Cerebellar nuclear complex (tissue), 1 donor: Measurements from ENCODE around the gene PEPD.
A peak's percentile ranks its signal among the peaks of the same experiment; 100 is the strongest.

Experiments
- DNase-seq, 2 experiments: peaks; one replicate each; lab custom pipeline; 2025; lab: John Stamatoyannopoulos, UW

PEPD gene

DNA sequence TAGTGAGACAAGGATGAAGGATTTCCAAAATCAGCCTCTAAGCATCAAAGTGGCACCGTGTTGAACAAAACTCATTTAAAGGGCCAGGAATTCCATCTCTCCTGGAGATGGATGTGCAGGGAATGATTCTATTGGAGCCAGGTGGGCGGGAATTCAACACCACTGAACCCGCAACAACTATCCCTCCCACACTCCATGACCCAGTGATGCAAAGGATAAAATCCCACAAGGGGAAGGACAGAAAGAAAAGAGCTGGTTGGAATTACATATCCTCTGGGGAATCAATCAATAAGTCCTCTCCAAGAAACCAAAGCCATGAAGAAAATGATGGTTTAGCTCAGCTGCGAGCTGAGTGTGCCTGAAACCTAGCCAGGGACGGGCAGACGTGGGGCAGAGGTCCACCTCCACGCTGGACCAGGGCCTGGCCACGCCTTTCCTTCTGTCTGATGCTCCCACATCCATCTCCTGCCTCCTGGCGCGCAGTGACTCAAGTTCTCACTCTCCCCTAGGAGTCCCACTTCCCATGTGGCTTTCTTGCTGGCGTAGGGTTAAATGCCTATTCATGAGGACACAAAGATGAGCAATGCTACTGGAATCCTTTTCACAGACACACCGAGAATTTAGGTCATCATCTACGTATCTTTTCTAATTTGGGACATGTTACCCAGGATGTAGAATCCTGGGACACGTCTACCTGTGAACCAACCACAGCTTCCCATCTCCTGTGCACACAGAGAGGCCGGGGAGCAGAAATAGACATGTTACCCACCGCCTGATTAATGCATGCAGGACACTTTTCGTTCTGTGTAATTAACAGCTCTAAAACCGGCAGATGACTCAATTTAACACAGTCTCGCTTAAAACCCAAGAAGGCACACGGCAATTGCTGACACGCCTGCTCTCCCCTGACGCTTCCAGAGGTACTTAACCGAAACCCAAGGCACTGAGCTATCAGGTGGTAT is 48.6 kb downstream of the PEPD start:
- peak in 1 of 2 experiments; percentile 57 for DNase-seq

DNA sequence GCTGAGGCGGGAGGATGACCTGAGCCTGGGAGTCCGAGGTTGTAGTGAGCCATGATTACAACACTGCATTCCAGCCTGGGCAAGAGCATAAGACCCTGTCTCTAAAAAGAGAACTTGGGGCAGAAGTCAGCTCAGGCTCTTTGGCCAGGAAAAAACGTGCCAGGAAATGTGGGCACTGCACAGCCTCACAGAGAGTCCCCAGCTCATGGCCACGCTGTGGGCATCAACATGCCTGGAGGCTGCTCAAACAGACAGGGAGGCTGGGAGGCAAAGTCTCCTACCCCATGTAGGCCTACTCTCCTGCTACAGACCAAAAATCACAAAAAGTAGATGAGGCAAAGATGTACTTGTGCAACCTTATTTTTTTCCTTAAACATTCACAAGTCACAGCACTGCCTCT is 49.4 kb downstream of the PEPD start:
- DNase-seq, result no peak

DNA sequence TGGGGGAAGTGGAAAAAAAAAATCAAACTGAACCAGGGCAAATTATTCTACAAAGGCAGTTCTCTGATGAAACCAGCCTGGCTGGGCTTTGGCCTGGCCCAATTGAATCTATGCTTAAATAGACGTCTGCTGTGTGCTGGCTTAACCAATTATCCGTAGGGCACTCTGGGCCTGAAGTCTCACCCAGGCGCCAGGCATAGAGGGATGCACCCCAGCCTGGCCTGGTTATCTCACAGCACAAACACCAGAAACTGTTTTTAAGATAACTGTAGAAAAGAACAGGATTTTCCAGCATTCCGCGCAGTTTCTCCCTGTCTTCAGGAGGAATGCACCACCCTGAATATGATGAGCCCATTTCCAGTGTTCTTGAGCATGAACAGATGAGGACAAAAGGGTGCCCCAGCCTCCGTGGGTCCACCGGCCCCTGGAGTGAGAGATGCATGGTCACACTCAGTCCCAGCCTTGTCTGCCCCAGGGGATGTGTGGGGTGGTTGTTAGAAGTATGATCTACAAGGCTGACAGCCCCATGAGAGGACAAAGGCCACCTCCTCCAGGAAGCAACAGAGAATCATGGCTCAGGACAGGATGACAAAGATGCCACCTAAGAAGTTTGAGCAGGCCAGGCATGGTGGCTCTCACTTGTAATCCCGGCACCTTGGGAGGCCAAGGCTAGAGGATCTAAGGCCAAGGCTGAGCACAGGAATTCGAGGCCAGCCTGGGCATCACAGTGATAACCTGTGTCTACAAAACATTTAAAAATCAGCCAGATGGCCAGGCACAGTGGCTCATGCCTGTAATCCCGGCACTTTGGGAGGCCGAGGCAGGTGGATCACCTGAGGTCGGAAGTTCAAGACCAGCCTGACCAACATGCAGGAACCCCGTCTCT is 50.2 kb downstream of the PEPD start:
- no peak for DNase-seq

DNA sequence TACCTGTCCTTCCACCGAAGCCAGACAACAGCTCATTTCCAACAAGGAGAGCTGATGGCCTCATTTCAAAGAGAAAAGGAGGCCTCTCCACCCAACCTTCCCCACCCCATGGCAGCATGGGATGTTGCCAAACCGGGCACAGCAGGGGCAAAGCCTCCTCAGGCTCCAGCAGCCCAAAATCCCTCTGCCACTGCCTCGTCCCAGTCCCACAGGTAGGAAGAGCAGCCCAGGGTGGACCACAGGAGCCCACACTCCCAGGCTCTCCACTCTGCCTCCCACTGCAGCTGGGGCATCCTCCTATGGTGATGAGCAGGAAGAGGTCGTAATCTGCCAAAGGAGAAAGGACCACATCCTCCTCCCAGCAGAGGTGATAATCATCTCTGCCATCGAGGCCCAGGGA is 50.9 kb downstream of the PEPD start:
- no peak for DNase-seq

DNA sequence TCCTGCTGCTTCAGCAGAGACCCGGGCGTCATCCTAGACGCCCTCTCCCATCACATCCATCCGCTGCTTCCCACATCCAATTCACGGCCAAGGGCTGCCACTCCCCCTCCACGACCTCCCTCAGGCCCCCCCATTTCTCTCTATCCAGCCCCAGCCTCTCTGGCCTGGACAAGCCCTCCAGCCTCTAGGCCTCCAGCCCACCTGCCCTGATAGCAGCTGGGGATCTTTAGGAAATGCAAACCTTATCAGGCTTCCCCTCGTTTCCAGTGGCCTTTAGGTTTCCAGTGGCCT is 51.6 kb downstream of the PEPD start:
- no peak for DNase-seq

DNA sequence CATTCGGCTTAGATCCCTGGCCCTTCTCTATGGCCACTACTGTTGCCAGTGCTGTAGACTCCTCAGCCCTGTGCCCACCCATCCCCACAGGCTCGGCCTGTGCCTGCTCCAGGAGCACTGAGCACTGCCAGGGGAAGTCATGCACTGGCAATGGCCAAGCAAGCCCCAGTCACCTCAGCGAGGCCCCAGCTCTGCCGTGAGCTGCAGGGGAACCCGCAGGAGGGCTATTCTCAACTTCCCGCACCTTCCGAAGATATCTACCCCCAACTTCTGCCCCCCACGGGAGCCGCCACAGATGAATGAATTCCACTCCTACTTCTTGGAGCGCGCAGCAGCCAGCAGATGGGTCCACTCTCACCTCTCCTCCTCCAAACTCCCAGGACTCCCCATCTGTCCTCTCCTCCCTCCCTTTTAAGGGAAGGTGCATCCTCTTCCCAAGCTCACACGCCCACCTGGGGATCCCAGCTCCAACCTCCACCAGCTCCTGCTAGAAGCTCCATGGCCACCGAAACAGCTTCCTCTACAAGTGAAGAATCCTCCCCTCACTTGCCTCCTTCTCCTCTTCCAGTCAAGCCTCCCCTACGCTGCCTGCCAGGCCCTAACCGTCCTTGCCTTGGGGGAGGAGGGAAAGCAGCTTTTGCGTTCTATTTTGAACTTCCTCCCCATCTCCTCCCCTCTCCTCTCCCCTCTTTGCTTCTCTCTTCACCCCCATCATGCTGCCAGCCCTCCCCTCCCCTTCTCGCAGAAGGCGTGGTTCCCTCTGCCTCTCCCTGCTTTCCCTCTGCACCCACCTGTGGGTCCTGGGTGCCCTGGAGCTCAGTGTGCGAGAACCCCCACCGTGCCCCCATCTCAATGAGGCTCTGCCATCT is 52.2 kb downstream of the PEPD start:
- no peak for DNase-seq

- no peak for DNase-seq
These were observed 53.0 kb downstream of the PEPD start for GRCh38 chr19:33468361-33469170.

DNA sequence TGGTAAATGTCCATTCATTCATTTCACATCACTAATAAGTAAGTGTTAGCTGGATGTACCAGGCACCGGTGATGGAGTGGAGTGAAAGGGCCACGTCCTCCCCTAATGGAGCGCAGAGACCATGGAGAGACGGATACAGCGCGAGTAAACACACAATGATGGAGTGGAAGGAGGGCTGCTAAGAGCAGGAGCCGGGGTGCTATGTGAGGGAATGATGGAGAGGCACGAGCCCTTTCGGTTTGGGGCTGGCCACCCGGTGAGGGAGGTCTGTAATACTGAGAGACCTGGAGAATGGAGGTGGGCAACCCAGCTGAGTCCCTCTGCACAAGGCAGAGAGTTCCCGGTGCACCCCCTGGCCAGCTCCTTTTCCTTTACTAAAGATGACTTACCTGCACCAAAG is 53.7 kb downstream of the PEPD start:
- DNase-seq, result no peak

- DNase-seq, result no peak
These were observed 55.8 kb downstream of the PEPD start for GRCh38 chr19:33465834-33466233.

- DNase-seq, result no peak
These were observed 56.2 kb downstream of the PEPD start for GRCh38 chr19:33465371-33465770.

DNA sequence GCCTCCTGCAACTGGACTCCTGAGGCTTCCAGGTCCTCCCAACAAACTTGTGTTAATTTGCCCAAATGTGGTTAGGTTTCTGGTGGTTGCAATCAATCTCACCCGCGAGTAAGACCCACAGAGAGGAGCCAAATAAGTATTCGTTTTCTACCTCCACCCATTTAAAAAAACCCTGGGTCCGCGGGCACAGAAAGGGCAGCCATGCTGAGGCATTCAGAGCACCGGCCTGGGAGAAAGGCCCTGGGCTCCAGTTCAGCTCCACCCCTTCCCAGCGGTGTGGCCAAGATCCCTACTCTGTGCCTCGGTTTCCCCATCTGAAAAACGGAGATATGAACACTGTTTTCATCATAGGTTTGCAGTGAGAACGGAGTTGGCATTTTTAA is 56.9 kb downstream of the PEPD start:
- DNase-seq, result no peak

GRCh38 chr19:33464010-33464732 is 57.4 kb downstream of the PEPD start:
- no peak for DNase-seq

GRCh38 chr19:33463199-33463598 is 58.4 kb downstream of the PEPD start:
- no peak for DNase-seq

GRCh38 chr19:33462112-33462791 is 59.3 kb downstream of the PEPD start:
- no peak for DNase-seq

DNA sequence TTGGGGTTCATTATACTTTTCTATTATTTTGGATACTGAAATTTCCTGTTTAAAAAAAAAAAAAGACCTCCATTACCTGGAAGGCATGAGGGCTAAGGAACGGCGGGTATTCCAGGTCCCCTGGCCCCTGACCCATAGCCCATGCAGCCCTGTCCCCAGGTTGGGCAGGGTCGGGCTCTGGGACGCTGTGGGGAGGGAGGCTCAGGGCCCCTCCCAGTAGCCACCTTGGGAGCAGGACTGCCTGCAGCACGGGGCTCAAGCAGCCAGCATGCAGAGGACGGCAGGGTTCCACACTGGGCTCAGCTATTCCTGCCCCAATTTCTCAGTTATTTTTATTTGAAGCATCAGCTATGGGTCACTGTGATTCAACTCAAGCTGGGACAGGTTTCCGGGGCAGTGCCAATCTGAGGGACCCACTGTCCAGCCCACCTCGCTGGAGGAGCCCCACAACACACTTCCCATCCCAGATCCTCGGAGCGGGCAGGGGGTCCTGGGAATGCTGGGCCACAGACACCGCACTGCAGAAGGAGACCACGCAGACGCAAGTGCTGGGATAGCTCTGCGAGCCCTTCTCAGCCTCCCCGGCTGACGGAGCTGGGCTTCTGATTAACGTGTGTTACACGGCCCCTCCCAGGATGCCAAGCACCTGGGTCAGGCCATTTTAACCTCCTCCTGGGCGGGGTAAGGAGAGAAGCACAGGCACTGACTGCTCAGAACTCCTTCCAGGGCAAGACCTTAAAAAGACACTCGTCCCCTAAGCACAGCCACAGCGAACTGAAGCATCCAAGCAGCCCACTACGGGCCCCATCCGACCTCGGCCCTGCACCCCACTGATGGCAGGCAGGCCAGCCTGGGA is 60.1 kb downstream of the PEPD start:
- no peak for DNase-seq

DNA sequence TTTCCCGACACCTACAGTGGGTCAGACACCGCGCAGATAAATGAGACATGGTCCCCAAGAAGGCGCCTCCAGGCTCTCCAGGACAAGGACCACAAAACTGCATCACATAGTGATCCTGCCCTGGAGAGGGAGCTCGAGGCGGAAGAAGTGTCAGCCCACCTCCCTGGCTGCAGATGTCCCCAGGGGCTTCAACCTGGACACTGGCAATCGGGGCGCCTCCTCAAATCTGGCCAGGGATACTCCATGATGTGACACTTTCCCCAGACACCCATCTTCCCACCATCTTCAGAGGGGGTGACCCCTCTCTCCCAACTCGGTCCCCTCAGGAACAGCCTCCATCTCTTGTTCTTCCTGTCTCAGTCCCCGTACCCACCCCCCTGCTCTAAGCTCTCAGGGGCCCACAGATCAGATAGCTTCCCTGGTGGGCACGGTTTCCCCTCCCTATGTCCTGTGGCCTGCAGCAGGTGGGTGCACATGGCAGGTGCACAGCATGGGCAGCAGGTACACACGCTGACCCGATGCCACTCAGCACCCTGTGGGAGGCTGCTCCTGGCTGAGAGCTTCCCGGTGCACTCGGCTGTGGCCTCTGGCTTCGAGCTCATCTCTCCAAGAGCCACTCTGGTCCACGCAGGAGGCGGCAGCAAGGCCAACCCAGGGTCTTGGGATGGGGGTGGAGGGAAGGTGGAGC is 61.2 kb downstream of the PEPD start:
- no peak for DNase-seq

GRCh38 chr19:33459222-33460090 is 62.1 kb downstream of the PEPD start:
- DNase-seq, result no peak
